ENCODE results near the gene GNG8.

Gene GNG8

GRCh38 chr19:46616631-46617322, 19.2 kb downstream of the GNG8 start:
- FAIRE-seq: no peak

- FAIRE-seq: no peak
These were observed 20.0 kb downstream of the GNG8 start for GRCh38 chr19:46615966-46616365.

- peak; percentile 71 for FAIRE-seq
These were observed 21.8 kb downstream of the GNG8 start for GRCh38 chr19:46614114-46614722.

- FAIRE-seq: no peak
These were observed 22.5 kb downstream of the GNG8 start for GRCh38 chr19:46613525-46613924.

- FAIRE-seq: no peak
These were observed 24.2 kb downstream of the GNG8 start for GRCh38 chr19:46611776-46612175.

GRCh38 chr19:46610851-46611770, 24.9 kb downstream of the GNG8 start:
- no peak for FAIRE-seq

GRCh38 chr19:46610413-46610775, 25.6 kb downstream of the GNG8 start:
- no peak for FAIRE-seq

- FAIRE-seq: no peak
These were observed 26.2 kb downstream of the GNG8 start for GRCh38 chr19:46609511-46610412.

GRCh38 chr19:46608581-46609345, 27.2 kb downstream of the GNG8 start:
- no peak for FAIRE-seq

GRCh38 chr19:46608178-46608577, 27.8 kb downstream of the GNG8 start:
- FAIRE-seq: no peak

- FAIRE-seq: no peak
These were observed 28.6 kb downstream of the GNG8 start for GRCh38 chr19:46607448-46607841.

GRCh38 chr19:46606681-46607447, 29.1 kb downstream of the GNG8 start:
- no peak for FAIRE-seq

GRCh38 chr19:46606019-46606418, 30.0 kb downstream of the GNG8 start:
- FAIRE-seq: no peak

GRCh38 chr19:46605356-46605821, 30.6 kb downstream of the GNG8 start:
- no peak for FAIRE-seq

GRCh38 chr19:46604781-46605355, 31.1 kb downstream of the GNG8 start:
- FAIRE-seq: no peak

- no peak for FAIRE-seq
These were observed 32.2 kb downstream of the GNG8 start for GRCh38 chr19:46603752-46604231.

- no peak for FAIRE-seq
These were observed 32.8 kb downstream of the GNG8 start for GRCh38 chr19:46603195-46603637.

- FAIRE-seq: no peak
These were observed 33.4 kb downstream of the GNG8 start for GRCh38 chr19:46602392-46603194.

All from G401.6 (cell line).